WTC11 (cell line): ENCODE data around the gene TRIP13.

Source experiments
- ATF2 ChIP-seq: sonication (generic); formaldehyde crosslinking; IDR thresholded peaks from 2 replicates; pipeline ENCODE4 v1.8.1; 2022; ENCODE audit warnings: low read depth, missing genetic modification reagents, borderline replicate concordance
- NR2C2 ChIP-seq: sonication (generic); formaldehyde crosslinking; IDR thresholded peaks from 2 replicates; pipeline ENCODE4 v1.8.0; 2022; ENCODE audit warnings: mild to moderate bottlenecking, missing genetic modification reagents
- SOX15 ChIP-seq: fragments of 250-450 bp; sonication (Bioruptor Pico); IDR thresholded peaks from 2 replicates; pipeline ENCODE4 v1.9.0; 2021; ENCODE audit warnings: mild to moderate bottlenecking
- TF ChIP-seq, protein P1 (sequence below): sonication (generic); formaldehyde crosslinking; IDR thresholded peaks from 2 replicates; pipeline ENCODE4 v1.8.0; 2022; ENCODE audit warnings: mild to moderate bottlenecking, missing genetic modification reagents

- TF ChIP-seq NR2C2 (CRISPR knock-in tag) (no peak), ATF2 (no peak), SOX15 (no peak)
- TF ChIP-seq, protein P1, sequence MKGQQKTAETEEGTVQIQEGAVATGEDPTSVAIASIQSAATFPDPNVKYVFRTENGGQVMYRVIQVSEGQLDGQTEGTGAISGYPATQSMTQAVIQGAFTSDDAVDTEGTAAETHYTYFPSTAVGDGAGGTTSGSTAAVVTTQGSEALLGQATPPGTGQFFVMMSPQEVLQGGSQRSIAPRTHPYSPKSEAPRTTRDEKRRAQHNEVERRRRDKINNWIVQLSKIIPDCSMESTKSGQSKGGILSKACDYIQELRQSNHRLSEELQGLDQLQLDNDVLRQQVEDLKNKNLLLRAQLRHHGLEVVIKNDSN (CRISPR knock-in tag): no peak
Measured at GRCh38 chr5:873328-873727, 19.4 kb upstream of the TRIP13 start.
